HG03342 (cell line): Measurements from ENCODE around the gene SLC20A1.
A peak's percentile ranks its signal among the peaks of the same experiment; 100 is the strongest.
"Not testable (repeated sequence)": the region's sequence is repeated elsewhere in the genome, so short reads cannot be mapped to it uniquely, and the experiment has no call there.

Experiments
- ATAC-seq: cut with Tn5 transposase; IDR thresholded peaks from one replicate; pipeline ENCODE4 v1.9.1; 2021; ENCODE audit warnings: mild to moderate bottlenecking, moderate library complexity; ENCODE audit not compliant: unreplicated experiment

The SLC20A1 gene, protein sequence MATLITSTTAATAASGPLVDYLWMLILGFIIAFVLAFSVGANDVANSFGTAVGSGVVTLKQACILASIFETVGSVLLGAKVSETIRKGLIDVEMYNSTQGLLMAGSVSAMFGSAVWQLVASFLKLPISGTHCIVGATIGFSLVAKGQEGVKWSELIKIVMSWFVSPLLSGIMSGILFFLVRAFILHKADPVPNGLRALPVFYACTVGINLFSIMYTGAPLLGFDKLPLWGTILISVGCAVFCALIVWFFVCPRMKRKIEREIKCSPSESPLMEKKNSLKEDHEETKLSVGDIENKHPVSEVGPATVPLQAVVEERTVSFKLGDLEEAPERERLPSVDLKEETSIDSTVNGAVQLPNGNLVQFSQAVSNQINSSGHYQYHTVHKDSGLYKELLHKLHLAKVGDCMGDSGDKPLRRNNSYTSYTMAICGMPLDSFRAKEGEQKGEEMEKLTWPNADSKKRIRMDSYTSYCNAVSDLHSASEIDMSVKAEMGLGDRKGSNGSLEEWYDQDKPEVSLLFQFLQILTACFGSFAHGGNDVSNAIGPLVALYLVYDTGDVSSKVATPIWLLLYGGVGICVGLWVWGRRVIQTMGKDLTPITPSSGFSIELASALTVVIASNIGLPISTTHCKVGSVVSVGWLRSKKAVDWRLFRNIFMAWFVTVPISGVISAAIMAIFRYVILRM

DNA sequence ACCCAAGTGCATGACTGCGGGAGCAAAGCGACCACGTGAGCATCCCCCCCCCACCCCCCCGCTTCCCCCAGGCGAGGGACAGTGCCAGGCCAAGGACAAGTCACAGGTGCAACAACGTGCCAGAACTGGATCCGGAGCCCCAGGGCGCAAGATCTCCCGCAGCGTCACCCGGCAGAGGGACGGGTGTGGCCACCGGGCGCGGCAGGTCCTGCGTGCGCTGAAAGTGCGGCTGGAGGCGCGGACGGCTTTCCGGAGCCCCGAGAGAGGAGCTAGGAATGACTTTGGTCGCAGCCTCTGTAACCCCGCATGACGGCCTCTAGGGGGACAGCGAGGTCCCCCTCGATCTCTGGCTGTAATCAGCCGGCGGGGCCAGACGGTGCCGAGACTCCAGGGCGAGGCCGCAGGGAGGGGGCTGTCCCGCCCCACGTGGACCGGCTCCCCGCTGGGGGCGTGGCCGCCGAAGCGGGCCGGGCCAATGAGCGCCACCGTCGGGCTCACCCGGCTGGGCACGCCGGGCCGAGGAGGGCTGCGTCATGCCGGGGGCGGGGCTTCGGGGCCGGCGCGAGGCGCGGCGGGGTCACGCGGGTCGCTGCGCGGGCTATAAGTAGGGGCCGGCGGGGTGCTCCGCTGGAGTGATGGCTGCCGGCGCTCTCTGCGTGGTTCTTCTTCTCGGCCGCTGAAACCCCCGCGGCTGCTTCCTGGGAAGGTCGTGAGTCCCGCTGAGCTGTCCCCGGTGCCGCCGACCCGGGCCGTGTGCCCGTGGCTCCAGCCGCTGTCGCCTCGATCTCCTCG is at the start of gene SLC20A1:
Gene SLC20A1 (plus strand): TSS at position 630 of the 792 bp plus-strand sequence. CDS start 890 bp downstream, outside the sequence.
- peak; percentile 87 for ATAC-seq

DNA sequence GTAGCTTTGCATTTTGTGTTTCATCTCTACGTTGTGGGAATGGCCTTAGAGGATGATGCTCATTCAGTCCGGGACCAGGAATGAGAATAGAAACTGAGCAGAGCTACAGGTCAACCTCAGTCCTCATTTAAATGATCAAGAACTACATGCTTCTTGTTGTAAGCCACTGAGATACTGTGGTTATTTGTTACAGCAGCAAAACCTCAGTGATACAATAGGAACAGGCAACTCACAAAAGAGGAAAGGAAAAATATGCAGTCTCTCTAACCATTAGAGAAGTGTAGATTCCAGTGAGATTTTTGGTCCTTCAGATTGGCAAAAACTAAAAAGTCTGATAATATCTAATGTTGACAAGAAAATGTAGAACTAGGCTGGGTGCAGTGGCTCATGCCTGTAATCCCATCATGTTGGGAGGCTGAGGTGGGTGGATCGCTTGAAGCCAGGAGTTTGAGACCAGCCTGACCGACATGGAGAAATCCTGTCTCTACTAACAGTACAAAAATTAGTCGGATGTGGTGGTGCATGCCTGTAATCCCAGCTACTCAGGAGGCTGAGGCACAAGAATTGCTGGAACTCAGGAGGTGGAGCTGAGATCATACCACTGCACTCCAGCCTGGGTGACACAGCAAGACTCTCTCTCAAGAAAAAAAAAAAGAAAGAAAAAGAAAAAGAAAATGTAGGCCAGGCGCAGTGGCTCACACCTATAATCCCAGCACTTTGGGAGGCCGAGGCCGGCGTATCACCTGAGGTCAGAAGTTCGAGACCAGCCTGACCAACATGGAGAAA is 48.0 kb upstream of the SLC20A1 start:
- ATAC-seq: no peak

DNA sequence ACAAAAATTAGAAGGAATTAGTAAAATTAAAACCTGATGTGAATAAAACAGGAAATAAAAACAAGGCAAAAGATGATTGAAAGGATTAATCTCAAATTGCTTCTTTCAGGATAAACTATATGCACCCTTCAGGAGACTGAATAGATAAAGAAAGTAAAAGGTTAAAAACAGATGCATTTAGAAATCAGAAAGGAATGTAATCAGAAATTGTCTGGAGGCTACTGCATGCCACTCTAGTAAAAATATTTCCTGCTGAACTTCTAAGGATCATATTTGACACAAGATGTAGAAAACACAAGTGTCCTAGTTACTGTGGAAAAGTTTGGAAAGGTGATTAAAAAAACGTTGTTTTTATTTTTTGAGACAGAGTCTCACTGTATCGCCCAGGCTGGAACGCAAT is 45.1 kb upstream of the SLC20A1 start:
- ATAC-seq: no peak

DNA sequence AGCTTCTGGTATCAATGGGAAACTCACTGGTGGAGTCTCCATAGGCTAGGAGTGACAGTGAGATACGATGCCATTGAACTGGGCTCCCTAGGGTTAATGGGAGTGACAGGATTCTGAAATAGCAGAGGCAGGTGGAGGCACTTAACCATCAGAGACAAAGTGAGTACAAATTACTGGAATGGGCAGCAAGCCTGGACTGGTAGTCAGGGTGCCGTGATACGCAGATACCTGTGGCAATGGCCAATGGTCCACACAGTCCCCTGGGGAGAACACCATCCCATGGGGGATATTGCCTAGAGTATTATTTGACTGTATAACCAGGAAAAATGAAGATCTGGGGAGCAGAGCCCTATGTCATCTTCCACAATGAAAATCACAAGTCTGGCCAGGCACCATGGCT is 44.0 kb upstream of the SLC20A1 start:
- no peak for ATAC-seq

DNA sequence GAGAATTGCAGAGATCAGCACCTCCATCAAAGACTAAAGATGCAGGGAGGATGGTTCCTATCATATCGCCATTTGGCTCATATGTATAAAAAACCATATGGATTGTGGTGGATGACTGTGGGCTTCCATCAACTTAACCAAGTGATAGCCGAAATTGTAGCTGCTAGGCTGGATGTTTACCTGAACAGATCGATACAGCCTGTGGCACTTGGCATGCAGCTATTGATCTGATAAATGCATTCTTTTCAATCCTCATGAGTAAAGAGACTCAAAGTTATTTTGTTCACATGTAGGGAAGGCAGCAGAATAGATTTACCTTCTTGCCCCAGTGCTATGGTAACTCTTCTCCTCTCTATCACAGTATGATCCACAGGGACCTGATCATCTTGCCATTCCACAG is 42.8 kb upstream of the SLC20A1 start:
- no peak for ATAC-seq

DNA sequence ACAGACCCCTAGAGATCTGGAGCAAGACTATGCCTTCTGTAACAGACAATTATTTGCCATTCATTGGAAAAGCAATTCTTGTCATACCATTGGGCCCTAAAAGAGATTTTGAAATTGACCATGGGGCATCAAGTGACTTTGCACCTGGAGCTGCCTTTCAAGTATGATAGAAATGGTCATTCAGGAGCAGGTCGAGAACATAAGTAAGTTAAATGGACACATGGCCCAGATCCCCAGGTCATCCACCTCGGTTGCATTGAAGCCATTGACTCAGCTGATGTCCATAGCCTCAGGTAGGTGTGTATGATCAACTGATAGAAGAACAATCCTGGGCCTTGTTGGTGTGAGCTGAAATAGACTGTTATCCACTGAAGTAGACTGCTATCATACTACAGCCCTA is 42.0 kb upstream of the SLC20A1 start:
- ATAC-seq: no peak

DNA sequence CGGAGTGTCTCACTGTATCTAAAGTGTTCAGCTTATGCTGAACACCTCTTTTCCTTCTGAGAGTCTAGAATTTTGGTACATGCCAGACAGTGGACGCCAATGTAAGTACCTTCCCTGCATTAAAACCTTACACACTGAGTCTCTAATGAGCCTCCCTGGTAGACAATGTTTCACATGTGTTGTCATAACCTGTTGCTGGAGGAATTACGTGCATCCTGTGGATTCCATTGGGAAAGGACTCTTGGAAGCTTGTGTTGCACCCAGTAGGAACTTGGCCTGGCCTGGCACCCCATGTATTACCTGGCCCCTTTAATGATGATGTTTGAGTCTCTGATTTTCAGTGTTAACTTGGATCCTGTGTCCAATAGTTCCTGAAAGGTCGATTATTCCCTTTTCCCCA is 40.8 kb upstream of the SLC20A1 start:
- no peak for ATAC-seq

DNA sequence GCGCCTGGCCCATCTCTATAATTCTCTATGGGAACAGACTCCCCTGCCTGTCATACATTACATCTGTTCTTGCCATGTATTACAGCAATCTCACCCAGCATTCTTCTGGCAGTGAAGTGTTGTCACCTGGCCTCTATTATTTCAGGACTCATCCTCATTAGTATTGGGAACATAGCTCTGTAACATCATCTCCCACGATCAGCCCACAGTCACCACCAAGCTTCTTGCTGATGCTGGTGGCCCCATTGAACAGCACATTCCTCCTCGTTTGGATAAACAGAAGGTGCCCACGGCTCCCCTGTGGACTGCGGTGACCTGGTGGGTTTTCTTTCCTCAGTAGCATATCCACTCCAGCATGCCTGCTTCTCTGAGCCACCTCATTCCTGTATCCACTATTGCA is 39.8 kb upstream of the SLC20A1 start:
- ATAC-seq: no peak

DNA sequence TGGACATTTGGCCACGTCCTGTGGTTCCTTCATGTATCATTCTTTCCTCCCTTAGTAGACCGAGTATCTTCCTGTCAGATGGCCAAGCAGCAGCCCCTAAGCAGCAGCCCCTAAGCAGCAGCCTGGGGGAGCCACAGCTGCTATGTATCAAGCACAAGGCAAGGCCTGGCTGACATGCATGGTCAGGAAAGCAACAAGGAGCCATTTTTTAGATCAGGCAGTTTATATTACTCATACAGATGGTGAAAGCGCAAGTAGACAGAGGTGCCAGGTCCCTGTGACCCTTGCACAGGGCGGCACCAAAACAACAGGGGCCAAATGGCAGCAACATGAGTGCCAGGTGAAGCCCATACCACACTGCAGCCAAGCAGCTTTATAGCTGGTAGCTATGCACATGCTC is 39.2 kb upstream of the SLC20A1 start:
- ATAC-seq: no peak

DNA sequence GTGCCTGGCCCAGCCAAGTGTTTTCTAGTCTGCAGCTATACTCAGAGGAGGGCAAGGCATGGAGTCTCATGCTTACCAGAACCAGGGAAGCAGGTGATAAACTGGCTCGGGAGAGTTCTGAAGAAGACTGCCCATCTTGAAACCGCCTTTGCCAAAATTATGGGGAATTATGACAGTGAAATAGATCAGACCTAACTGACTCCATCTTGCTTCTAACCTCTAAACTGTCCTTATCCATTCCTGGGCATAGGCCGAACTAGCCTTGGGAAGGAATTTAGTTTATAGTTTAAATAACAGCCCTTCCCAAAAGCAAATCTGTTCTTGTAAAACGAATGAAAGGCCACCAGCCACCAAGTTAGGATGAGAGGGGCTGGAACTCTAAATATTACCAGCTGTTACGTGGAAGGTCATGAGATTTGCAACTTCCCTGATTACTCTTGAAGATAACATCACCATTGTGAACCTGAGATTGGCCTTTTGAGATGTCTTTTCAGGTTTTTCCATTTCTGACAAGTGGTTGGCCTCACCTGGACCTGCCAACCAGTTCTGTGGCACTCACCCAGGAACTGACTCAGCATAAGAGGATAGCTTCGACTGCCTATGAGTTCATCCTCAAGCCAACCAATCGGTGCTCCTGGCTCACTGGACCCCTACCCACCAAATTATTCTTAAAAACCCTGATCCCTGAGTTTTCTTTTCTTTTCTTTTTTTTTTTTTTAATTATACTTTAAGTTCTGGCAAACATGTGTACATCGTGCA is 37.9 kb upstream of the SLC20A1 start:
- no peak for ATAC-seq

DNA sequence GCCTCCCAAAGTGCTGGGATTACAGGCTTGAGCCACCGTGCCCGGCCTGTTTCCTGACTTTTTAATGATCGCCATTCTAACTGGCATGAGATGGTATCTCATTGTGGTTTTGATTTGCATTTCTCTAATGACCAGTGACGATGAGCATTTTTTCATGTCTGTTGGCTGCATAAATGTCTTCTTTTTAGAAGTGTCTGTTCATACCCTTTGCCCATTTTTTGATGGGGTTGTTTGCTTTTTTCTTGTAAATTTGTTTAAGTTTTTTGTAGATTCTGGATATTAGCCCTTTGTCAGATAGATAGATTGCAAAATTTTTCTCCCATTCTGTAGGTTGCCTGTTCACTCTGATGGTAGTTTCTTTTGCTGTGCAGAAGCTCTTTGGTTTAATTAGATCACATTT is 36.4 kb upstream of the SLC20A1 start:
- ATAC-seq: not testable (repeated sequence)

DNA sequence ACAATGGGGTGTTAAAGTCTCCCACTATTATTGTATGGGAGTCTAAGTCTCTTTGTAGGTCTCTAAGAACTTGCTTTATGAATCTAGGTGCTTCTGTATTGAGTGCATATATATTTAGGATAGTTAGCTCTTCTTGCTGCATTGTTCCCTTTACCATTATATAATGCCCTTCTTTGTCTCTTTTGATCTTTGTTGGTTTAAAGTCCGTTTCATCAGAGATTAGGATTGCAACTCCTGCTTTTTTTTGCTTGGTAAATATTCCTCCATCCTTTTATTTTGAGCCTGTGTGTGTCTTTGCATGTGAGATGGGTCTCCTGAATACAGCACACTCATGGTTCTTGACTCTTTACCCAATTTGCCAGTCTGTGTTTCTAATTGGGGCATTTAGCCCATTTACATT is 33.5 kb upstream of the SLC20A1 start:
- not testable (repeated sequence) for ATAC-seq

DNA sequence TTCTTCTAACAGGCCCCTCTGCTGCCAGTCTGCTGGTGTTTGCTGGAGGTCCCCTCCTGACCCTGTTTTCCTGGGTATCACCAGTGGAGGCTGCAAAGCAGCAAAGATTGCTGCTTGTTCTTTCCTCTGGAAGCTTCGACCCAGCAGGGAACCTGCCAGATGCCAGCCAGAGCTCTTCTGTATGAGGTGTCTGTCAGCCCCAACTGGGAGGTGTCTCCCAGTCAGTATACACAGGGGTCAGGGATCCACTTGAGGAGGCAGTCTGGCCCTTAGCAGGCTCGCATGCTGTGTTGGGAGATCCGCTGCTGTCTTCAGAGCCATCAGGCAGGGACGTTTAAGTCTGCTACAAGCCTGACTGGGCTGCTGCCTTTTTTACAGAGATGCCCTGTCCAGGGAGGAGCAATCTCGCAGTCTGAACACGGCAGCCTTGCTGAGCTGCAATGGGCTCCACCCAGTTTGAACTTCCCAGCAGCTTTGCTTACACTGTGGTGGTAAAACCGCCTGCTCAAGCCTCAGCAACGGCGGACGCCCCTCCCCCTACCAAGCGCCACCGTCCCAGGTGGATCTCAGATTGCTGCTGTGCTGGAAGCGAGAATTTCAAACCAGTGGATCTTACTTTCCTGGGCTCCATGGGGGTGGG is 31.4 kb upstream of the SLC20A1 start:
- no peak for ATAC-seq

DNA sequence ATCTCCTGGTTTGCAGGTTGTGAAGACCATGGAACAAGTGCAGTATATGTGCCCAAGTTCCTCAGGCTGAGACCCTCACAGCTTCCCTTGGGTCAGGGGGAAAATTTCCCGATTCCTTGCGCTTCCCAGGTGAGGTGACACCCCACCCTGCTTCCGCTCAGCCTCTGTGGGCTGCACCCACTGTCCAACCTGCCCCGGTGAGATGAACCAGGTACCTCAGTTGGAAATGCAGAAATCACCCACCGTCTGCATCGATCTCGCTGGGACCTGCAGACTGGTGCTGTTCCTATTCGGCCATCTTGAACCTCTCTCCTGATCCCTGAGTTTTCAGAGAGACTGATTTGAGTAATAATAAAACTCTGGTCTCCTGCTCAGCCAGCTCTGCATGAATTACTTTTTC is 30.7 kb upstream of the SLC20A1 start:
- ATAC-seq: no peak

DNA sequence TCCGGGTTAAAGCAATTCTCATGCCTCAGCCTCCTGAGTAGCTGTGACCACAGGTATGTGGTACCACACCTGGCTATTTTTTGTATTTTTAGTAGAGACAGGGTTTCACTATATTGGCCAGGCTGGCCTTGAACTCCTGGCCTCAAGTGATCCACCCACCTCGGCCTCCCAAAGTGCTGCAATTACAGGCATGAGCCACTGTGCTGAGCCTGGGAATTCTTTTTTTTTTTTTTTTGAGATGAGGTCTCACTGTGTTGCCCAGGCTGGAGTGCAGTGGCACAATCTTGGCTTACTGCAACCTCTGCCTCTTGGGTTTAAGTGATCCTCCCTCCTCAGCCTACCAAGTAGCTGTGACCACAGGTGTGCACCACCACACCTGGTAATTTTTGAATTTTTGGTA is 29.9 kb upstream of the SLC20A1 start:
- ATAC-seq: not testable (repeated sequence)

DNA sequence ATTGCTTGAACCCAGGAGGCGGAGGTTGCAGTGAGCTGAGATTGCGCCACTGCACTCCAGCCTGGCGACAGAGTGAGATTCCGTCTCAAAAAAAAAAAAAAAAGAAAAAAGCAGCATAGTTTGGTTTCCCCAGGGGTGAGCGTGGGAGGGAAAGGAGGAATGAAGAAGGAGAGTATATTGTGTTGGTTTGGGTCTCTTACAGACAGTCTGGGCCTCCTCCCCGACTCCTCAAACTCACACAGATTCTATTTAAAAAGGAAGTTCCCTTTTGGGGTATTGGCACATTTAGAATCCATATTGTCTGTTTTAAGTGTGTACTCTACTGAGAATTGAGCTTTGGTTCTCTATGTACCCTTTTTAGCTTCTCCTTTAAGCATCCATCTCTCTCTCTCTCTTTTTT is 27.4 kb upstream of the SLC20A1 start:
- ATAC-seq: no peak

DNA sequence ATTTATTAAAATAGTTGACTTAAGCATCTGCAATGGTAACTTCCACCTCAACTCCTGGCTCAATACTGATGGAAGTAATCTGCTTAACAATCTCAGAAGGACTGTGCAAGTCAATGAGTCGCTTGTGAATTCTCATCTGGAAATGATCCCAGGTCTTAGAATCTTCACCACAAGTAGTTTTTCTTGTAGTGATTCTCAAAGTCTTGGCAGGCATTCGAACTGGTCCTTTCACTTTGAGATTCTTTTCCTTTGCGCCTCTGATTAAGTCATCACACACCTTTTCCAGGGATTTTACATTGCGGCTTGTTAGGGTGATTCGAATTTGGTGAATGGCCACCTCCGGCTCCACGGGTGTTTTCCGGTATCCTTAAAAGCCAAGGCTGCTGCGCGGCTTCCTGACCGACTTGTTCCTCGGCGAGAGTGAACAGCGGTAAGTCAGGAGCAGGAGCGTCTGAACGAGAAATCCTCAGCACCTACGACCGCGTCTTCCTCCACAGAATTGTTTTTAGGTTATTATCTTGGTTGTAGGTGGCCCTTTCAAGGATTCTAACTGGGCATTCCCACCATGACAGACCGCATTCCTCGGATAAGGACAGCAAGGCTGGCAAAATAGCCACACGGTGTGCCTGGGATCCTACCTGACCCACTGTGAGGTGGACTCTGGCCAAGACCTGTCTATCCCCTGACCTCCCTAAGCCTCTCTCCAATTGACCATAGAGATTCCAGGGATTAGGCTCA is 23.8 kb upstream of the SLC20A1 start:
- no peak for ATAC-seq

DNA sequence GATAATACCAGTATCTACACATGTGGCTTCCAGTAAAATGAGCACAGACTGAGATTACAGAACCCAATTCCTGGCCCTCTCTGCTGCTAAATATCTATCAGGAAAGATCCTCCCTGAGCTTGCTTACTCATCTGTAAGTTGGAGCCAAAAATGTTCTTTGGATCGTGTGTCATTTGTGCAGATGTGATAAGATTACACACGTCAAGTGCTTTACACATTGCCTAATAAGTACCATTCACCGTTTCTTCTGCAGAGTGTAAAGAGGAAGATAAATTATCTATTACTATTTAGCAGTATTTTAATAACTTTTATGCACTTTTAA is 23.2 kb upstream of the SLC20A1 start:
- ATAC-seq: no peak
